ENCODE results near the gene ITGA3.

ITGA3 gene

GRCh38 chr17:50094753-50095619 lies 39.1 kb downstream of the ITGA3 start, which contains the start of gene PDK2:
TSS of gene PDK2 (plus strand) at chr17:50095351. CDS start at chr17:50095436, 85 bp downstream.
- DNase-seq (ENCODE audit: low spot score), result peak; percentile 94

- no peak for DNase-seq (ENCODE audit: low spot score)
Measured at GRCh38 chr17:50095626-50096037, 39.7 kb downstream of the ITGA3 start.

GRCh38 chr17:50096092-50096491 lies 40.2 kb downstream of the ITGA3 start:
- no peak for DNase-seq (ENCODE audit: low spot score)

- DNase-seq (ENCODE audit: low spot score), result no peak
Measured at GRCh38 chr17:50096758-50097157, 40.8 kb downstream of the ITGA3 start.

- no peak for DNase-seq (ENCODE audit: low spot score)
Measured at GRCh38 chr17:50097455-50097854, 41.5 kb downstream of the ITGA3 start.

DNA sequence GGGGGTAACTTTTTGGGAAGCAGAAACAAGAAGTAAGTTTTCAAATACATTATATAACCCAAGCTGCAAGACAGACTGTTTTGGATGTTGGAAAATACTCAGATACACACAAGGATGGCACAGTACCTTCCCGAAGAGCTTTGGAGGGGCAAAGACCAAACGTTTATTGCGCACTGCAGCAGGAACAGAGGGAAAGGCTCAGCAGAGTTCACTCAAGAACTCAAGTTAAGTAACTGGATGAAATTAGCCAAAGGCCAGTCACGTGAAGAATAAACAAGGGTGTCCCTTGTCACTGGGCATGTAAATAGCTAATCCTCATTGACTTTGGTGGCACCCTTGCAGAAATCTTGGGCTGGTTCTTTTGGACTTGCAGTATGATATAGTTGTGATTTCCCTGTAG lies 42.0 kb downstream of the ITGA3 start:
- DNase-seq (ENCODE audit: low spot score), result no peak

DNA sequence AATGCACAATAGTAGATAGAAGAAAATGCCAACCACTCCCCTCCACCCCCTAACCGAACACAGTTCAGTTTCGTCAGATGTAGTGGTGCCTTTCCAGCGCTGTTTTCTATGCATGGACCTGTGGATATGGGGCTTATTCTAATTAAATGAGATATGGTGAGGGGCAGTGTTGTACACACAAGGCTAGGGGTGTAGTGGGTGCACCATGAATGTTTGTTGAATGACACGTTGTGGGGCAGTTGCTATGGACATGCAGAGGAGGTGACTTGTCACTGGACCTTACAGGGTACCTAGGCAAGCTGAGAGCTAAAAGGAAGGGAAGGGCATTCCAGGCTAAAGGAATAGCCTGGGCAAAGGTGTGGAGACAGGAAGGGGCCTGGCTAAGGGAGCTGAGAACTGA lies 42.7 kb downstream of the ITGA3 start:
- no peak for DNase-seq (ENCODE audit: low spot score)

DNA sequence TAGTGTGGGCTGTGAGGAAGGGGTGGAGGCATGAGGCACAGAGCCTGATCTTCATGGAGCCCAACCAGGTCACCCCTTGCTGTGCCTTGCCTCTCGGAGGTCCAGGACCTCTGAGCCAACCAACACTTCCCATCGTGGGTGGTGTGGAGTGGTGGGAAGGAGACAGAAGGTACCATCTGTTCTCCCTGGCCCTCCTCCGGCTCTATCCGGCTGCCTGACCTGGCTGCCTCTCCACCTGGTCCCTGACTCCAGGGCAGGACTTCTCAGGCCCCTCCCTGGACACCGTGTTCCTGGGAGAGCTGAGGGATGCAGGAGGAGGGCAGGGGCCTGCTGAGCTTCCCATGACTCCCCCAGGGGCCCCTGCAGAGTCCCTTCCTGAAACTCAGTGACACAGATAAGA lies 43.1 kb downstream of the ITGA3 start:
- DNase-seq (ENCODE audit: low spot score), result no peak

- no peak for DNase-seq (ENCODE audit: low spot score)
Measured at GRCh38 chr17:50100480-50100883, 44.6 kb downstream of the ITGA3 start.

- DNase-seq (ENCODE audit: low spot score), result peak; percentile 52
Measured at GRCh38 chr17:50100921-50101345, 45.0 kb downstream of the ITGA3 start.

DNA sequence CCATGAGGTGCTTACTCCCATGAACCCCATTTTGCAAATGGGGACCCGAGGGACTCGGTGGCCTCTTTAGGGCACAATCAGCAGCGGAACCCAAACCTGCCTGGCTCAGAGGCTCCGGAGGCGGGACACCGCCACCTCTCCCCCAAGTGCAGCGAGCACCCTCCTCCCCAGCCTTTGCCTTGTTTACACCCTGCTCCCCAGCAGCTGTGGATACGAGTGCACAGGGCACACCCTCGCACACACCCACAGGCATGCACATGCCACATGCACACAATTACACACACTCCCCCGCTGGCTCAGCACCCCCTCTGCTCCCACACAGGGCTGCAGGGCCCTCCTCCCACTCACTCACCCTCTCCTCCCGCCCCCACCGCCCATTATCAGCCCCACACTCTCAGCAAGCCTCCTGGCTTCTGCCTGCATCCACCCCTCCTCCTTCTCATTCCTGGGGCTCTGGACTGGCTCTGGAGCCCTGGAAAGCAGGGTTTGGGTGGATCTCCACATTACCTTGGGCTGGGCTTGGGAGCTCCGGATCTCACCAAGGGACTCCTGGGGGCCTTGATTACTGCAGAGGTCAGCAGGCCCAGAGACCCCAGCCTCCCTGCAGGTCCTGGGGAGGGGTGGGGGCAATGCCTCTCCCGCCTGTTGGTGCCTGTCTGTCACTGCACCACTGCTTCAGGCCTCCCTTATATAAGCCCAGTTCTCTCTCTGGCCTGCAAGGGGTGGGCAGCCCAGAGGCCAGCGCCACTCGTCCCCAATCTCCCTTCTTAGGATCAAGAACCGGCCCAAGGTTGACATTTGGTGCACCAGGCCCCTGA lies 45.6 kb downstream of the ITGA3 start:
- DNase-seq (ENCODE audit: low spot score), result no peak

DNA sequence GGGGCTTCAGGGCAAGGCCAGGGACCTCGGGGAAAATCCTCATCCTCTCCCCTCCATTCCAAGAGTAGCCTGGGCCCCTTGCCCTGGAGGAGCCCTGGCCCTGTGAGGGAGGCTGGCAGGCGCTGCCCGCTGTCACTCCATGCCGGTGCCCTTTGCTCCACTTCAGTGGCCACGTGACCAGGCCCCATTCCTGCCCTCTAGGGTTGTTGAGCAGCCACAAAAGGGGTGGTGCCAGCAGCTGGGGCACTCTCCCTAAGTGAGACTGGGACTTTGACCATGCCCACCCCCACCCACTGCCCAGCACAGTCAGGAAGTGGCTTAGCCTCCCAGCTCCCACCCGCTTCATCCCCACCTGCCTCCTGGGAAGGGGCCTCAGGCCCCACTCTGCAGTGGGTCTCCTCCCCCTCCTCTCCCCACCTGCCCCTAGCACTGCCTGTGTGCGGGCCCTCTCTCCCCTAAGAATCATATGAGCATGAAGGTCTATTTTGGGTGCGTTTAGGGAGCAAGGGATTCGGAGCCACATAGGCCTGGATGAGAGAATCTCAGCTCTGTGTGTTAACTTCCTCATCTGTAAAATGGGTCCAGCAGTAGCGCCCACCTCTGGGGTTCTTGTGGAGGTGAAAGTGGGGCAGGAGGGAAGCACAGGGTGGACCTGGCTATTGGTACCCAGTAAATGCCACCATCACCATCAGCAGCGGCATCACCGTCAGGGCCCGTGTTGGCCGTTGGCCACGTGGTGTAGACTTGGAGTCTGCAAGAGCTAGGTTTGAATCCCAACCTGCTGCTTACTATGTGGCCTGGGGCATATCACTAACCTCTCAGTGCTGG lies 46.5 kb downstream of the ITGA3 start:
- DNase-seq (ENCODE audit: low spot score), result peak; percentile 60

GRCh38 chr17:50103252-50103651 lies 47.3 kb downstream of the ITGA3 start:
- no peak for DNase-seq (ENCODE audit: low spot score)

DNA sequence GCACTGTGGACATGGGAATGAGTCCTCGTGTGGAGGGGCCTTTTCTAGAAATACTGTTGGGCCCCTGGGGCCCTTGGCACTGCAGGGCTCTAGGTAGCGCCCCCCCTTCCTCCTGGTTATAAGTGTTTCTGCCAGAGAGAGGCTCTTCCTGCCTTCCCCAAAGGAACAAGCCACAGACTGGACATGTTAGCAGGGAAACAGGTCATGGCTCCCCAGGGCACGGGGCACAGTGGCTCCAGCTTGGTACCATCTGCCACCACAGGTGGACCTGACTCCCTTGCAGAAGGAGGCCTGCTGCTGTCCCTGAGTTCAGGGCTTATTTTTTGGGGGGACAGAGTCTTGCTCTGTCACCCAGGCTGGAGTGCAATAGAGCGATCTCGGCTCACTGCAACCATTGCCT lies 48.0 kb downstream of the ITGA3 start:
- no peak for DNase-seq (ENCODE audit: low spot score)

DNA sequence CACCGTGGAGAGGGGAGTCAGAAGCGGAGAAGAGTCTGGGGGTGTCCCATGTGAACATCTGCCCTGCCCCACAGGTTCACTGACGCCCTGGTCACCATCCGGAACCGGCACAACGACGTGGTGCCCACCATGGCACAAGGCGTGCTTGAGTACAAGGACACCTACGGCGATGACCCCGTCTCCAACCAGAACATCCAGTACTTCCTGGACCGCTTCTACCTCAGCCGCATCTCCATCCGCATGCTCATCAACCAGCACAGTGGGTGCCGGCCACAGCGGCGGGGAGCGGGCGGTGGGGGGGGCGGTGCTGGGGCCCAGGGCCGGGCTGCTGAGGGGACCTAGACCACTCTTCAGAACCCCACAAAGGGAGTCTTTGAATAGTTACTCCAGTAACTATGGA lies 49.9 kb downstream of the ITGA3 start:
- no peak for DNase-seq (ENCODE audit: low spot score)

- no peak for DNase-seq (ENCODE audit: low spot score)
Measured at GRCh38 chr17:50106393-50107131, 50.7 kb downstream of the ITGA3 start.

DNA sequence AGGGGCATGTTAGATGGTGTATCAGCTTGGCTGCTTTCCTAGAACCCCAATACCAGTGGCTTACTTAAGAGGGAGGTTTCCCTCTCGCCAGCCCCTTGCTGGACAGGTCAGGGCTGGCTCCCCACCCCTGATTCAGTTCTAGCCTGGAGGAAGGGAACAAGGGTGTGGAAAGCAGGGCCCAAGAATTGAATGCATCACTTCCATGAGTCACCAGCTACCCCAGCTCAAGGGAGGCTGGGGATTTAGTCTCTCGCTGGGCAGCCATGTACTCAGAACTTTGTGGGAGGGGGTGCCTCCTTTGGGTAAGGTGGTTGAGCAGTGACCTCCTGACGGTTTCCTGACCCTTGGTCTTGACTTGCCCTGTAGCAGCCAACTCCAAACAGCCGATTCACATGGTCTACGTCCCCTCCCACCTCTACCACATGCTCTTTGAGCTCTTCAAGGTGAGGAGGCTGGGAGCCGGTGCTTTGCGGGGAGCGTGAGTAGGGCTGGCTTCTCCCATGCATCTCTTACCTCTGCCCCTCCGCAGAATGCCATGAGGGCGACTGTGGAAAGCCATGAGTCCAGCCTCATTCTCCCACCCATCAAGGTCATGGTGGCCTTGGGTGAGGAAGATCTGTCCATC lies 52.0 kb downstream of the ITGA3 start:
- peak; percentile 45 for DNase-seq (ENCODE audit: low spot score)

DNA sequence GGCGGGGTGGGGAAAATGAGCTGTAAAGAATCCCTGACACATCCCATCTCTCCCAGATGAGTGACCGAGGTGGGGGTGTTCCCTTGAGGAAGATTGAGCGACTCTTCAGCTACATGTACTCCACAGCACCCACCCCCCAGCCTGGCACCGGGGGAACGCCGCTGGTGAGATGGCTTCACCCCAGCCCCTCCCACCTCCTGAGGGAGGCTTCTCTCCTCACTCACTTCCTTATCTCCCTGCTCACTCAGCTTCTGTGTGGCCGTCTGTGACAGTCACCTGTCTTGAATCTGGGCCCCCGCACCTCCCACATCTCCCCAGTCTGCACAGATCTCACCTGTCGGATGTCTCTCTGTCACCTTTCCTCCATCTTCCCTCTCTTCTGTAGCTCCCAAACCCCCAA lies 52.6 kb downstream of the ITGA3 start:
- DNase-seq (ENCODE audit: low spot score), result no peak

DNA sequence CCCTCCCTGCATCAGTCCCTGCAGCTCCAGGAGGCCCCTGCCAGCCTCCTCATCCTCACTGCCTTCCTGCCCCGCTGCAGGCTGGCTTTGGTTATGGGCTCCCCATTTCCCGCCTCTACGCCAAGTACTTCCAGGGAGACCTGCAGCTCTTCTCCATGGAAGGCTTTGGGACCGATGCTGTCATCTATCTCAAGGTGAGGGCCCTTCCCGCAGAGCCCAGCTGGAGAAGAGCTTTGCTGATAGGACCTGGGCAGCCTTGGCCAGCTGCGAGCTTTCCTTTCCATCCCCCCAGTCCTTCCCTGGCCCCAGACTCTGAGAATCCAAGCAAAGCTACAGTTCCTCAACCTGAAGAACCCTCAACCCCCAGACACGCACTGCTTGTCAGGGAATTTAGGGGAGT lies 53.3 kb downstream of the ITGA3 start:
- no peak for DNase-seq (ENCODE audit: low spot score)

GRCh38 chr17:50109785-50110184 lies 53.9 kb downstream of the ITGA3 start:
- no peak for DNase-seq (ENCODE audit: low spot score)
